HepG2 (cell line): ENCODE measurements around the gene RBX1. TPM values are rescaled to one million over a fixed set of nuclear protein-coding genes. Genes with fewer than 3 reads are reported as not detected.

Experiments
- ATAC-seq: fragments of 200-7000 bp; cut with Tn5 transposase; 3 replicates; pipeline ENCODE4 v1.9.1; 2020; ENCODE audit warnings: mild to moderate bottlenecking, moderate library complexity
- BruUV-seq: library from RNA; stranded (reverse); fragments of 400-500 nt; replicated peaks from 2 replicates; lab custom pipeline; 2021; lab: Mats Ljungman, UMichigan
- CTCF ChIA-PET: fragments of 300-600 bp; formaldehyde crosslinking; extraction: SDS; loops from one replicate; lab custom pipeline; 2021; ENCODE audit warnings: low total read pairs, inconsistent platforms, low intra/inter-chr PET ratio; lab: Yijun Ruan, JAX
- POLR2A ChIA-PET: fragments of 350-600 bp; sonication (Branson Sonifier 250); formaldehyde crosslinking; loops from one replicate; lab custom pipeline; 2020; ENCODE audit warnings: antibody characterized with exemption, inconsistent platforms; lab: Yijun Ruan, JAX
- DNase-seq: peaks from one replicate; pipeline ENCODE4 v3.0.0-alpha.2; 2015; ENCODE audit warnings: low spot score
- FAIRE-seq: peaks from 3 replicates; lab custom pipeline; 2011; peaks lifted over from hg19 to GRCh38; lab: Jason Lieb, UNC
- H2AFZ ChIP-seq: one replicate; pipeline ENCODE4 v1.6.1; 2011; ENCODE audit warnings: low read length, inconsistent platforms
- H3K27ac ChIP-seq: fragments of 300-600 bp; 3 replicates; pipeline ENCODE4 v1.8.0; 2011; ENCODE audit warnings: mixed run types, mild to moderate bottlenecking, mixed read lengths, low read length, inconsistent platforms; ENCODE audit not compliant: insufficient read depth; ENCODE audit errors: extremely low read length
- H3K27me3 ChIP-seq, 2 experiments: fragments of 200-600 bp in 1 of 2; 2 replicates in 1 of 2; 3 replicates in 1 of 2; pipeline versions ENCODE4 v1.6.0 to v1.8.0; 2011; ENCODE audit warnings: low read length in 2 of 2, mild to moderate bottlenecking in 2 of 2, moderate library complexity in 2 of 2, inconsistent platforms in 1 of 2; ENCODE audit not compliant: insufficient read depth in 2 of 2, control insufficient read depth in 1 of 2
- H3K36me3 ChIP-seq, 2 experiments: fragments of 200-600 bp in 1 of 2; replicated peaks in 1 of 2; 2 replicates in 1 of 2; 3 replicates in 1 of 2; pipeline versions ENCODE4 v1.5.1 to v1.8.0; 2011; ENCODE audit warnings: low read length in 2 of 2, inconsistent platforms in 1 of 2; ENCODE audit not compliant: insufficient read depth in 2 of 2, control insufficient read depth in 1 of 2
- H3K4me1 ChIP-seq: 2 replicates; pipeline ENCODE4 v1.5.1; 2012; ENCODE audit warnings: low read length, inconsistent platforms; ENCODE audit not compliant: insufficient read depth
- H3K4me2 ChIP-seq: 2 replicates; pipeline ENCODE4 v1.6.0; 2011; ENCODE audit warnings: low read depth, low read length, inconsistent platforms
- H3K4me3 ChIP-seq, 3 experiments: fragments of 200-600 bp in 1 of 3; sonication (generic), shearing (Covaris generic) in 1 of 3; replicated peaks in 1 of 3; 2 replicates each; pipeline ENCODE4 v1.5.1; 2011 to 2016; ENCODE audit warnings: low read length in 3 of 3, inconsistent platforms in 2 of 3, low read depth in 2 of 3, mild to moderate bottlenecking in 2 of 3, control low read depth in 1 of 3, mixed read lengths in 1 of 3; ENCODE audit not compliant: insufficient read depth in 1 of 3
- H3K79me2 ChIP-seq: one replicate; pipeline ENCODE4 v1.6.1; 2011; ENCODE audit warnings: low read length, inconsistent platforms; ENCODE audit not compliant: insufficient read depth
- H3K9ac ChIP-seq: 2 replicates; pipeline ENCODE4 v1.6.0; 2011; ENCODE audit warnings: mild to moderate bottlenecking, low read depth, low read length, inconsistent platforms; ENCODE audit not compliant: insufficient read depth
- H3K9me3 ChIP-seq: 2 replicates; pipeline ENCODE4 v1.5.1; 2012; ENCODE audit warnings: mild to moderate bottlenecking, low read length
- H4K20me1 ChIP-seq: 2 replicates; pipeline ENCODE4 v1.6.0; 2011; ENCODE audit warnings: inconsistent platforms, mild to moderate bottlenecking, low read length, moderate library complexity; ENCODE audit not compliant: insufficient read depth
- ARNTL ChIP-seq: sonication (generic); formaldehyde crosslinking; IDR thresholded peaks from 2 replicates; pipeline ENCODE4 v1.4.0; 2020; ENCODE audit warnings: mild to moderate bottlenecking, missing genetic modification reagents
- DZIP1 ChIP-seq: sonication (generic); formaldehyde crosslinking; IDR thresholded peaks from 2 replicates; pipeline ENCODE4 v1.5.0; 2020; ENCODE audit warnings: mild to moderate bottlenecking, missing genetic modification reagents
- HBP1 ChIP-seq: IDR thresholded peaks from 2 replicates; pipeline ENCODE4 v1.6.1; 2016; ENCODE audit warnings: low read depth, control low read depth
- MAFK ChIP-seq, 2 experiments: IDR thresholded peaks in 1 of 2; conservative IDR thresholded peaks in 1 of 2; 2 replicates each; pipeline ENCODE4 v1.6.1; 2011; ENCODE audit warnings: improper control_type of control experiment in 2 of 2, low read length in 2 of 2
- MYNN ChIP-seq: sonication (generic); formaldehyde crosslinking; IDR thresholded peaks from 2 replicates; pipeline ENCODE4 v1.4.0; 2020; ENCODE audit warnings: mild to moderate bottlenecking, low read depth, missing genetic modification reagents
- NFE2L1 ChIP-seq: sonication (generic); formaldehyde crosslinking; IDR thresholded peaks from 2 replicates; pipeline ENCODE4 v1.4.0; 2020; ENCODE audit warnings: missing genetic modification reagents, mild to moderate bottlenecking, borderline replicate concordance
- POLR2A ChIP-seq, 2 experiments: IDR thresholded peaks; 2 replicates each; pipeline ENCODE4 v1.6.1; 2011; ENCODE audit warnings: low read depth in 2 of 2, low read length in 2 of 2, mild to moderate bottlenecking in 1 of 2, moderate library complexity in 1 of 2; ENCODE audit not compliant: insufficient read depth in 1 of 2
- SPEN ChIP-seq: sonication (generic); formaldehyde crosslinking; IDR thresholded peaks from 2 replicates; pipeline ENCODE4 v1.5.1; 2020; ENCODE audit warnings: low read depth, mild to moderate bottlenecking, missing genetic modification reagents
- THYN1 ChIP-seq: sonication (generic); formaldehyde crosslinking; IDR thresholded peaks from 2 replicates; pipeline ENCODE4 v1.8.1; 2023; ENCODE audit warnings: low read depth, mild to moderate bottlenecking, moderate library complexity, missing genetic modification reagents, borderline replicate concordance
- ZNF160 ChIP-seq: sonication (generic); formaldehyde crosslinking; IDR thresholded peaks from 2 replicates; pipeline ENCODE4 v1.8.0; 2022; ENCODE audit warnings: mild to moderate bottlenecking, inconsistent platforms, missing genetic modification reagents
- ZNF367 ChIP-seq: sonication (generic); formaldehyde crosslinking; IDR thresholded peaks from 2 replicates; pipeline ENCODE4 v1.4.0; 2020; ENCODE audit warnings: missing genetic modification reagents, borderline replicate concordance
- ZNF710 ChIP-seq: sonication (generic); formaldehyde crosslinking; IDR thresholded peaks from 2 replicates; pipeline ENCODE4 v1.5.0; 2020; ENCODE audit warnings: mild to moderate bottlenecking, missing genetic modification reagents, borderline replicate concordance
- ZNF777 ChIP-seq: sonication (generic); formaldehyde crosslinking; IDR thresholded peaks from 2 replicates; pipeline ENCODE4 v1.4.0; 2020; ENCODE audit warnings: missing genetic modification reagents
- WGBS: methylation state at CpG from one replicate; pipeline ENCODE4 v1.1.6; 2017; ENCODE audit warnings: low lambda C conversion rate; 5-methylcytosine and 5-hydroxymethylcytosine counted together
- in situ Hi-C: cut with HindIII; loops from 2 replicates; pipeline ENCODE4 v1.10.0; 2017; ENCODE audit warnings: low pct_unique_long_range_greater_than_20kb; ENCODE audit not compliant: extremely low pct_ligation_motif_present
- intact Hi-C: fragments of 100-400 bp; cut with micrococcal nuclease; formaldehyde crosslinking; loops from one replicate; pipeline ENCODE4 v1.10.0; 2022; ENCODE audit not compliant: unreplicated experiment
- polyA plus RNA-seq, 8 experiments: library from polyadenylated mRNA; depleted of rRNA in 3 of 8; stranded (reverse) in 7 of 8; unstranded in 1 of 8; fragments of >200 nt; fragmentation: Illumina TruSeq in 4 of 8; extraction: Trizol in 4 of 8; gene quantifications; 2 replicates each; pipeline versions ENCODE4 v1.2.1 to v1.2.3, GENCODE V29; 2011 to 2016; ENCODE audit warnings: low read depth in 4 of 8, missing spikeins in 1 of 8, mixed read lengths in 1 of 8; ENCODE audit not compliant: insufficient read depth in 1 of 8
- total RNA-seq, 5 experiments: library from RNA; depleted of rRNA; stranded (reverse); fragments of >200 nt; fragmentation: Illumina TruSeq; extraction: Trizol; gene quantifications; 2 replicates each; pipeline ENCODE4 v1.2.3, GENCODE V29; 2016; ENCODE audit warnings: low read depth in 1 of 5

Gene RBX1
- total and polyA plus RNA-seq, 2 of the 13 experiments (the other 11 are each of a cell fraction or from before 2014, with no cell fraction given) = 84.9 to 90.2 TPM

- TF ChIP-seq DZIP1 (CRISPR knock-in tag) (0 out of 2 replicates have a peak, but pooled peaks have one; percentile 22), ARNTL (CRISPR knock-in tag) (no peak)
Observed at GRCh38 chr22:41021613-41022454, 70.7 kb downstream of the RBX1 start (continued).

GRCh38 chr22:41022470-41023298 lies 71.5 kb downstream of the RBX1 start:
- no peaks in the 10 kb centered on the region for H3K9me3 ChIP-seq
- peak overlapping the region; percentile 74 for H3K9ac ChIP-seq
- FAIRE-seq (peak; percentile 54), ATAC-seq (peak; percentile 73), DNase-seq (peak; percentile 79)
- CTCF ChIA-PET = no interaction called here
- in situ Hi-C loops (no loop called here), intact Hi-C loops (loop anchor here (1.0 kb wide), 1 partner anchor 69 kb away; no protein-coding TSS in a partner anchor)
- peaks cover 33% of the 10 kb centered on the region for H3K4me1 ChIP-seq
- POLR2A ChIA-PET = interaction anchor here (0.6 to 3.1 kb wide), 21 partner anchors 9 to 358 kb away, joined by 3 to 50 read pairs (median 7); partner anchors contain the start of genes EP300, RBX1, ST13 and TEF
- no peaks in the 10 kb centered on the region for H4K20me1 ChIP-seq
- H3K27me3 ChIP-seq = peaks cover 2 to 9% of the 10 kb centered on the region in 2 experiments; a peak in 2 of 5 replicates
- BruUV-seq = no TSS peak
- no peak overlapping the region for H2AFZ ChIP-seq
- H3K36me3 ChIP-seq = no peaks in the 10 kb centered on the region
- 3% methylated on average over 15 of the region's 46 CpGs for WGBS
- H3K4me2 ChIP-seq = peak overlapping the region; percentile 95
- peak overlapping the region; percentile 66 to 88 (median 75) for H3K4me3 ChIP-seq
- H3K27ac ChIP-seq = peak overlapping the region; percentile 75
- H3K79me2 ChIP-seq = no peaks in the 10 kb centered on the region
- TF ChIP-seq THYN1 = no peak
- TF ChIP-seq ZNF367 (CRISPR knock-in tag) = peak; percentile 73; the same call in 1 of the 2 replicates
- TF ChIP-seq MYNN (CRISPR knock-in tag) = 0 out of 2 replicates have a peak, but pooled peaks have one; percentile 46
- no peak for TF ChIP-seq MAFK (conservative IDR thresholded peaks at IDR 0.05 in 1 of 2, IDR thresholded peaks at IDR 0.05 in 1 of 2; ENCODE audit: low read length in 2 of 2)
- TF ChIP-seq NFE2L1 = peak; percentile 66; the same call in 1 of the 2 replicates
- TF ChIP-seq SPEN = peak; percentile 91
- peak; percentile 62 for TF ChIP-seq ZNF777 (CRISPR knock-in tag)
- peak; percentile 69; the same call in 1 of the 2 replicates for TF ChIP-seq HBP1
- peak; percentile 89 for TF ChIP-seq ZNF710
- 0 out of 2 replicates have a peak, but pooled peaks have one; percentile 69 for TF ChIP-seq ZNF160 (CRISPR knock-in tag)
- no peak; a peak in 1 of 4 replicates for TF ChIP-seq POLR2A (IDR thresholded peaks at IDR 0.05; ENCODE audit: insufficient read depth in 1 of 2, low read depth in 2 of 2, low read length in 2 of 2)
